Adrenal gland (tissue), 12 donors: ENCODE results near the gene DMRTB1. TPM values are rescaled to one million over a fixed set of nuclear protein-coding genes. Genes with fewer than 3 reads are reported as not detected.

ENCODE experiments used
- DNase-seq, 7 donors: peaks; one replicate each; pipeline ENCODE4 v3.0.0-alpha.2; 2019 to 2020
- H3K27ac ChIP-seq, 5 donors: fragments of 200-600 bp; sonication (generic) in 4 of 5; 1 replicate in 3 of 5; 2 replicates in 2 of 5; pipeline versions ENCODE4 v1.5.1 to v1.8.0; 2016 to 2020; ENCODE audit warnings: mild to moderate bottlenecking in 1 of 5
- H3K27me3 ChIP-seq: fragments of 200-600 bp; 2 replicates; pipeline ENCODE4 v1.8.0; 2021
- H3K36me3 ChIP-seq, 2 donors: fragments of 200-600 bp; replicated peaks in 1 of 2; 1 replicate in 1 of 2; 2 replicates in 1 of 2; pipeline versions ENCODE4 v1.5.1 to v1.8.0; 2018 to 2022
- H3K4me1 ChIP-seq, 2 donors: fragments of 200-600 bp; replicated peaks in 1 of 2; 1 replicate in 1 of 2; 2 replicates in 1 of 2; pipeline versions ENCODE4 v1.5.1 to v1.8.0; 2018 to 2021
- H3K4me3 ChIP-seq, 4 donors: fragments of 200-600 bp; sonication (generic) in 3 of 4; one replicate each; pipeline ENCODE4 v1.5.1; 2016 to 2018
- H3K9me3 ChIP-seq, 3 donors: fragments of 200-600 bp; sonication (generic) in 1 of 3; replicated peaks in 1 of 3; 1 replicate in 2 of 3; 2 replicates in 1 of 3; pipeline versions ENCODE4 v1.5.1 to v1.8.0; 2016 to 2021
- CTCF ChIP-seq, 6 experiments: fragments of 450-650 bp in 4 of 6; fragments of 200-600 bp in 2 of 6; sonication (generic) in 1 of 6; IDR thresholded peaks; 1 replicate in 5 of 6; 2 replicates in 1 of 6; pipeline versions ENCODE4 v1.5.1 to v1.8.0; 2016 to 2021; ENCODE audit warnings: antibody characterized with exemption in 6 of 6, mild to moderate bottlenecking in 2 of 6, moderate library complexity in 1 of 6
- POLR2A ChIP-seq, 2 donors: fragments of 450-650 bp; IDR thresholded peaks; one replicate each; pipeline ENCODE4 v1.6.1; 2017; ENCODE audit warnings: antibody characterized with exemption in 2 of 2, mild to moderate bottlenecking in 2 of 2, moderate library complexity in 1 of 2
- WGBS, 4 donors: extraction: QIAGEN DNeasy Blood & Tissue Kit in 2 of 4; methylation state at CpG; one replicate each; pipeline versions ENCODE4 v1.1.5 to v1.1.7; 2013 to 2017; 5-methylcytosine and 5-hydroxymethylcytosine counted together
- intact Hi-C, 2 donors: fragments of 100-400 bp; cut with DNase I; formaldehyde crosslinking; loops; one replicate each; pipeline versions ENCODE4 v1.14.1 to v1.15.0; 2022 to 2023
- polyA plus RNA-seq, 3 donors: library from polyadenylated mRNA; stranded (reverse); fragments of 200-250 nt in 2 of 3; fragments of 350-450 nt in 1 of 3; fragmentation: Illumina TruSeq in 1 of 3; extraction: RNeasy Lipid Tissue Mini Kit (QIAGEN cat#74804) in 1 of 3; gene quantifications; one replicate each; pipeline ENCODE4 v1.2.3, GENCODE V29; 2013 to 2014
- total RNA-seq, 9 donors: library from RNA; depleted of rRNA in 4 of 9; stranded (reverse); fragments of >200 nt in 4 of 9; fragments of 120-200 nt in 1 of 9; fragmentation: NEBNext Ultra II Directional in 1 of 9; extraction: Animal tissue kit (Norgen Biotek cat#: 25700) in 1 of 9; gene quantifications; one replicate each; pipeline versions ENCODE4 v1.1.0 to v1.2.4, GENCODE V29; 2013 to 2023
- donor health status: healthy with polysubstance abuse.
- donor health status: Bipolar disorder and iron deficiency.
- donor health status: DM: yes; HTN: yes; CAD: no.
- donor health status: DM: no; HTN: no; CAD: no.
- donor health status: DM: no; HTN: no; CAD: no.
- donor health status: DM: yes; HTN: yes; CAD: no.

Gene DMRTB1
- total and polyA plus RNA-seq, 12 donors: not detected

GRCh38 chr1:53502641-53503432, 43.6 kb downstream of the DMRTB1 start:
- H3K27me3 ChIP-seq: peaks cover 14% of the 10 kb centered on the region
- H3K9me3 ChIP-seq: no peaks in the 10 kb centered on the region
- no peaks in the 10 kb centered on the region for H3K36me3 ChIP-seq
- intact Hi-C loops: no loop called here
- TF ChIP-seq CTCF (IDR thresholded peaks at IDR 0.05) (no peak), POLR2A (IDR thresholded peaks at IDR 0.05) (no peak)
- DNase-seq: no peak
- H3K4me1 ChIP-seq: no peaks in the 10 kb centered on the region
- WGBS, 4 donors: 52 to 72% (median 63%) methylated on average over 4 to 7 of the region's 7 CpGs
- no peak overlapping the region for H3K4me3 ChIP-seq
- no peak overlapping the region for H3K27ac ChIP-seq

GRCh38 chr1:53503433-53504217, 44.4 kb downstream of the DMRTB1 start:
- WGBS, 4 donors: 77 to 82% (median 80%) methylated on average over 20 to 27 of the region's 27 CpGs
- Histone ChIP-seq H3K36me3 (no peaks in the 10 kb centered on the region), H3K9me3 (no peaks in the 10 kb centered on the region), H3K4me3 (no peak overlapping the region), H3K27me3 (peaks cover 14% of the 10 kb centered on the region), H3K4me1 (no peaks in the 10 kb centered on the region), H3K27ac (no peak overlapping the region)
- intact Hi-C loops: no loop called here
- no peak for DNase-seq
- TF ChIP-seq CTCF (IDR thresholded peaks at IDR 0.05) (no peak), POLR2A (IDR thresholded peaks at IDR 0.05) (no peak)

GRCh38 chr1:53504901-53505300, 45.7 kb downstream of the DMRTB1 start:
- Histone ChIP-seq H3K27me3 (peaks cover 10% of the 10 kb centered on the region), H3K9me3 (no peaks in the 10 kb centered on the region), H3K4me3 (no peak overlapping the region), H3K36me3 (no peaks in the 10 kb centered on the region), H3K27ac (no peak overlapping the region), H3K4me1 (no peaks in the 10 kb centered on the region)
- intact Hi-C loops: no loop called here
- no peak for DNase-seq
- TF ChIP-seq CTCF (IDR thresholded peaks at IDR 0.05) (no peak), POLR2A (IDR thresholded peaks at IDR 0.05) (no peak)
- 80 to 90% (median 85%) methylated on average over 1 to 9 of the region's 9 CpGs for WGBS, 4 donors

GRCh38 chr1:53505401-53505800, 46.2 kb downstream of the DMRTB1 start:
- Histone ChIP-seq H3K4me3 (no peak overlapping the region), H3K27ac (no peak overlapping the region), H3K4me1 (no peaks in the 10 kb centered on the region), H3K36me3 (no peaks in the 10 kb centered on the region), H3K27me3 (peaks cover 9% of the 10 kb centered on the region), H3K9me3 (no peaks in the 10 kb centered on the region)
- 88 to 94% (median 94%) methylated on average over 8 to 9 of the region's 9 CpGs; no CpG with 5 or more reads in 1 of the 4 donors for WGBS, 4 donors
- TF ChIP-seq CTCF (IDR thresholded peaks at IDR 0.05): no peak
- TF ChIP-seq POLR2A (IDR thresholded peaks at IDR 0.05): no peak
- DNase-seq: no peak
- intact Hi-C loops: no loop called here
